GM18517 (cell line): ENCODE measurements around the gene CAST.

ENCODE experiments used
- ATAC-seq: cut with Tn5 transposase; IDR thresholded peaks from one replicate; pipeline ENCODE4 v1.9.1; 2021; ENCODE audit warnings: mild to moderate bottlenecking, moderate library complexity; ENCODE audit not compliant: unreplicated experiment

CAST gene

DNA sequence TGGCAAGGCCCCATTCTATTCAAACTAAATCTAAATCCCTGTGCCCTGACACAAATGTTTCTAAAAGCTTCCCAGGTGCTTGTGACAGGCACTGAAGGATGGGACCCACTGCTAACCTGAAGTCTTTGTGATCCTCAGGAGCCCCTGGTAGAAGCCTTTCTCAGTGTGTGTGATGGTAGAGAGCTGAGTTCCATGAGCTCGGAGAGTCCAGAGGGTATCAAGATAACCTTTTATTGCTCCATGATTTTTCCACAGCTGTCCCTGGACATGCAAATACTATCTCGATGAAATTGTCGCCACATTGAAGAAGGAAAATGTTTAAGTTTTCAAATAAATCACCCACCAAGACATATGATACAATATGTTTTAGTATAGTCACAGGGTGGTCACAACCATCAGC, 7.7 kb downstream of the CAST start:
- no peak for ATAC-seq

DNA sequence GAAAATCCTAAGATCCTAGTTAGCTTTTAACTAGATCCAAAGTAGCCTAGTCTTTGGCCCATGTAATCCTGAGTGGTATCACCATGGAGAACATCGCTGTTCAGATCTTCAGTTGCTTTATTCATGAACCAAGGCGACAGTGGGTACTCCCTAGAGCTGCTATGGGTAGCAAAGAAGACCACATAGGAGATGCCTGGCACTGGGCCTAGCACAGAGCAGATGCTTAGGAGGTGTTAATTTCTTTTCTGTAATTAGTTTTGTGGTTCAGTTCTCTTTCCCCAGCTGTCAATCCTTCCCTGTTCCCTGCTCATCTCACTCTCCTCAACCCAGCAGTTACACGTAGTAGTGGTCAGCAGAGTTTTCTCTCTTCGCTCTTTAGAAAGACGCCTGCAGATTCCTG, 9.3 kb downstream of the CAST start:
- ATAC-seq = no peak

DNA sequence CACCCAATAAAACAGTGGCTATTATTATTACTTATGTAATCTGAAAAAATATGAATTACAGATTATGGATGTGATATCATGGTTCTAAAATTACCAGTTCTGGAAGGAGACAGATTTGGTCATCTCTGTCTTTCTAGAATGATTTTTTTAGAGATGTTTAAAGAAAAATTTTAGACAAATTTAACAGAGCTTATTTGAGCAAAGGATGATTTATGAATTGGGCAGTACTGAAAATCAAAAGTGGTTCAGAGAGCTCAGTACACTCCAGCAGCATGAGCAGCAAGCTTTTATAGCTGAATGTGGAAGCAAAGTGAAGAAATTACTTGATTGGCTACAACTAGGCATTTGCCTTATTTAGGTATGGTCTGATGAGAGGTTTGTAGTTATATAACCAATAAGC, 11.0 kb downstream of the CAST start:
- ATAC-seq = no peak

DNA sequence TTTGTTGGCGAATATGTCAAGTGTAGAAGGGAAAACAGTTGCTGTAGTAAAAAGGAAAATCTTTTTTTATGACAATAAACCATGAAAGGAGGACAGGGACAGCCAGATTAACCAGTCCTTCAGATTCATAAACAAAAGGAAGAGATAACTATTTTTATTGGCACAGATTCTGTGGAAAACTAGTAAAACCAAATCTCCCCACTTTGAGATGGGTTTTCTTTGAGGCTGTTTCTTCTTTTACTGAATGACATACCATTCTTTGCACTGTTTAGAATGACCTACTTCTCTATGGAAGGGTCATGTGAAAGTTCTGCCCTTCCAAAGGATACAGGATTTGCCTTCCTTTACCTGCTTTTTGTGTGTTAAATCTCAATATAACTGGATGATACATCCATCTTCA, 13.7 kb downstream of the CAST start:
- no peak for ATAC-seq

DNA sequence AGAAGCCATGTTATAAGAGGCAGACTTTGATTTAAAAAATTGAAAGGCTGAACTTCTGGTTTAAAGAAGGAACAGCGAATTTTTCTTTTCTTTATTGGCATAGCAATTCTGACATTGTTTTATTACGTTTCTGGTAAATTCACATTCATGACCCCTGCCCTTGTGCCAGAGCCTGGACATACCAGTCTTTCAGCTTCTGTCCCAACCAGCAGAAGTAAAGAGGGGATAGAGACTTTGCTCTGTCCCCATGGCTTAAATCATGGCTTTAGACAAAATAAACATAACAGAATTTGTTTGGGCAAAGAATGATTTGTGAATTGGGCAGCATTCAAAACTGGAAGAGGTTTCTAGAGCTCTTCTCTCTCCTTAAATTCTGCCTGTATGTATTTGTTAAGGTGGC, 15.3 kb downstream of the CAST start:
- ATAC-seq = no peak

DNA sequence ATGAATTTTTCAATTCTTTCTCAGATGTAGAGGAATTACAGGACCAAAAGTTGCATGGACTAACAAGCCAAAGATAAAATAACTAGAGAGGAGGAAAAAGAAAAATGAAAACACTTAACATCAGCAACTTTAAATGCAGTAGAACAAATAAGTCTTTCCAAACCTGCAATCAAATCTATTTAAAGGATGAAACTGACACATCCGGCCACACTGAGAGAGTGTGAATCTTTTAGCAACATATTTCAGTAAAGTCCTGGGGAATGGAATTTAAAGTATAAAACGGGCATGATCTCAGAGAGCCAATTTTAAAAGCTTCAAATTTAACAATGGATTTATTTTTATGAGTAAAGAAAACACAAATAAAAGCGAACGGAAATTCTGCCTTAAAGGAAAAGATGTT, 17.1 kb downstream of the CAST start:
- no peak for ATAC-seq

DNA sequence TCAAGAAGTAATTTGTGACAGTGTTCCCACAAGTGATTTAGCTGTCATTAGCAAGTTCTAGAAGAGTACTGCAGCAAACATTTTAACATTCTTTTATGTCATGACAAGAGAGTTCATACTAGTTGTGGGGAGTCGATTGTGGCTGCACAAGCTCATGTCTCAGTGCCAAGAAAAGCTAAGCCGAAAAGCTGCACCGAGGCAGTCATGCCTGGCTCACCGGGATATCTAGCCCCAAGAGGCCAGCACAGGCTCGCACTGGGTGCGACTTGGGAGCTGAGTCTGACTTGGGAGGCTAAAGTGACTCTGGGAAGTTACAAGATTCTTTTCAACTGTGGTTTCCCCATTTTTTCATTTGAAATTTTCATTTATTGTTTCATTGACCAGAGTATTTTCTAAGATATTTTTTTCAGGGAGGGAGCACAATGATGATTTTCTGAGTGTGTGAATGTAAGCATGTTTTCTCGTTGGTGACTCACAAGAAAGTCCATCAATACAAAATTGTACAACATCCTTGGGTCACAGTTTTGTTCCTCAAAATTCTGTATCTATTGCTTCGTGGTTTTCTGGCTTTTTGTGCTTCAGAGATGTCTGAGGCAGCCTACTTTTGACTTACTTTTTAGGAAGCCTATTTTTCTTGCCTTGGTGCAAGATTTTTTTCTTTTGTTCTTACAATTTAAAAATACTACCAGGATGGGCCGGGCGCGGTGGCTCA, 18.7 kb downstream of the CAST start:
- no peak for ATAC-seq

DNA sequence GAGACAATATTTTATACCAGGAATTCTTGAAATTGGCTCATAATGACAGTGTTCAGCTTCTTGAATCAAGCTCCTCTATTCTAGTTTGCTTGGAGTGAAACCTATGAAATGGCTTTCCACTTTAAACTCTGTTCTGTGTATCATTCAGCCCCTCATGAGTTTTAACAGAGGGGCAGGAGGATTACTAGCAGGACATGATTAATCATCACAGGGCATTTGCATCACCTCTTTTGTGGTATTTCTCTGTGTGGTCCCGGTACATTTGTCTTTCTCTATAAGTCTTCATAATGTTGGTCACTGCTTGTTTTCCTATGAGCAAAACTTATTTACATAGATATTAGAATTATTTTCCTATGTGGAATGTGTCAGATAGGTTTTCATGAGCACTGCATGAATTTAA, 21.2 kb downstream of the CAST start:
- no peak for ATAC-seq

DNA sequence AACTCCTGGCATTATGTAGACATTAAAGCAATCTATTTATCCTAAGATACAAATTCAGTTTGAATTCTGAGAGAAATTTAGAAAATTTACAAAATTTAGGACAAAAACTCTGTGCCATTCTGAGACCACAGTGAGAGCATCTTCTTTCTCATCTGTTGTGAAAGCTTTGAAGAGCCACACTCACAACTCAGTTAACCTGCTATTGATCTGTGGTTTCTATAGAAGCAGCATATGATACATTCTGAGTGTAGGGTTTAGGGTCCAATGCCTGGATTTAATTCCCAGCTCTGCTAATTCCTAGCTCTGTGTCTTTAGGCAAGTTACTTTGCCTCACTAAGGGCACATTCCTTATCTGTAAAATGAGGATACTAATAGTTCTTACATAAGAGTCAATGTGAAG, 21.6 kb downstream of the CAST start:
- no peak for ATAC-seq

DNA sequence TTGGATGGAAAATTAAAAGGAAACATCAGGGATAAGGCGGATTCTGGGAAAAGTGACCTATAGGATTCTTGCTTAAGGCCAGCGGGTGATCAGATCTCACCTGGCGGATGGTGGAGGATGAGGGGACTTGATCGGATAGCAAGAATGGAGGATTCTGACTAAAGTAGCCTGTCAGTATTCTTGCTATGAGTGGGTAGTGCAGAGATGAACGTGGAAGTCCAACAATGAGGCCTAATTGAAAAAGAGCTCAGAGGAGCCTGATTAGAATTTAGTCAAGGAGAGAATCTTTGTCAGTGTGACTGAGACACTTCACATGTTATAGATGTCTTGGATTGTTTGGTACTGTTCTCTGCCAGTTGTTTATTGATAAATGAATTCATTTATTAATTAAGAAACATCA, 24.9 kb downstream of the CAST start:
- ATAC-seq = no peak

DNA sequence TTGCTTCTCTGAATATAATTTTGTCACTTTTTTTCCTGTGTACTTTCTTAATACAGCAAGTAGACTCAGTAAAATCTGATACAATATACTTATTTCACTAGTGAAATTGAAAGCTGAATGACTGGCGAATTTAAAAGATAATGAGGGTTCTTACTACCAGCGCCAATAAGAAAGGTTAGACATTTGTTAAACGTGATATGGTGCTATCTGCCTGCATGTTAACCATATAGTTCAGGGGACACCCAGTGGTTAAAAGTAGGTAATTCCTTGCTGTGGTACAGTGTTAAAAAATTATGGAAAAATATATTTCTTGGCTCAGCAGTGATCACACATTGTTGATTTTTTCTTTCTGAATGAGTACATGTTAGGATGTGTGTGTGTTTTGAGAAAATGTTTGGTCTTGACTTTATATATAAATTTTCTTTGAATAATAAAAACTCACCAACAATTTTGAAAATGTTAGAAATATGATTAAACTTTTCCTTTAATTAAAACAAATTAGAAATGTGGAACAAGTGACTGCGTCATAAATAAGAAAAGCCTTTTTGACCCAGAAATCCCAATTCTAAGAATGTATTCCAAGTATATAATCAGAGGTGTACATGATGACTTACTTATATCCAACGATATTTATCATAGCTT, 25.8 kb downstream of the CAST start:
- ATAC-seq = peak; percentile 63

DNA sequence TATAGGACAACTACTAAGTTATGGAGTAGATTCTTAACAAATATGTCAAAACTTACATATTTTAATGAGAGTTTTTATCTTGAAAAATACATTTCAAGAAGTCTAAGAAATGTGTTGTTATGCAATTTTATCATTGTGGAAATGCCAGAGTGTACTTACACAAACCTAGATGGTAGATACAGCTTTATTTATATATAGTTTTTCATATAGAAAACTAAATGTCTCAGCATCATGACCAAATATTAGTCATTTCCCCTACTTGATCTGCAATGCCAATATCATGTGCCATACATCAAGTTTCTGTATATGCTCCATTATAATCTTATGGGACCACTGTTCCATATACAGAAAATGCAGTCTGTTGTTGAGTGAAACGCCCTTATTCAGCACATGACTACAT, 28.7 kb downstream of the CAST start:
- no peak for ATAC-seq

DNA sequence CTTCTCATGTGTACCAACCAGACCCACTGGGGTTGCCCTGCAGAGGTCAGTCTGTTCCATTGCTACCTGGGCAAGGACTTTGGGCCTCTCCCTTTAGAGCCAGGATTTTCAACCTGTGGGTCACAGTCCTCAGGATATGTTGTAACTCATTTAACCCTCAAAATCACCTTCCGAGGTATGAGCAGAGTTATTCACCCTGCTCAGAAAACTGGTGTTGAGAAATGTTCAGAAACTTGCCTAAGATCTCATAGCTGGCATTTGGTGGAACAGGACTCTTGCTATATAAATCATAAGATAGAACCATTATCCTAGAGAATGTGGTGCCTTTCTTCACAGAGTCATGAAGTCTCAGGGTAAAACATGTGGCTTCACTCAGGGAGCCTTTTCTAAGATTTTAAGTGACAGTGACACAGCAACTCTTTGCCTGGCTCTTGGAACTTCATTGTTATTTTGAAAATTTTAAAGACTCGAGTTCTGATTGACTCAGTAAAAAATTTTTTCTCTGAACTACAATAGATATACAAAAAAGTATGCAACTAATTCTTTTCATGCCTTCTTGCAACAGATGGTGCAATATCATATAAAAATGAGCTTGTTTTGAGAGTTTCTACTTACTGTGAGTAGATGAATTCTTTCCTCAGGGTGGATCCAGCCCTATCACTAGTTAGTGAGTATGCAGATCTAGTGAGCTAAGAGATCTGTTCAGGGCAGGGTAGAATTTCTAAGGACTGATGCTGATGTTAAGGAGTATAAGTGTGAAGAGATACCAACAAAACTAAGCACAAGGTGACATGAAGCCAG, 29.5 kb downstream of the CAST start:
- ATAC-seq = no peak

DNA sequence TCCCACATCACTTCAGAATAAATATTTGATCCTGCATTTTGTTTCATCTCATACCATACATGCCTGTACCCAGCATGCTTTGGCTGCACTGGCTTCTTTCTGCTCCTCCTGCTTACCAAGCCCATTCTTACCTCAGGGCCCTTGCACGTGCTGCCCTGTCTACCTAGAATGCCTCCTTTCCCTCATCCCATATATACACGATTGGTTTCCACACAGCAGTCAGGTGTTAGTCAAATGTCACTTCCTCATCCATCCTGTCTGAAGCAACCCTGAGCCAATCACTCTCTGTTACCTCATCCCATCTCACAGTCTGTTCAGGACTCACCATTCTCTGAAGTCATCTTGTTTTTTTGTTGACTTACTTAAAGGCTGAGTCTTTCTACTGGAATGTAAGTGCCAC, 30.3 kb downstream of the CAST start:
- no peak for ATAC-seq

DNA sequence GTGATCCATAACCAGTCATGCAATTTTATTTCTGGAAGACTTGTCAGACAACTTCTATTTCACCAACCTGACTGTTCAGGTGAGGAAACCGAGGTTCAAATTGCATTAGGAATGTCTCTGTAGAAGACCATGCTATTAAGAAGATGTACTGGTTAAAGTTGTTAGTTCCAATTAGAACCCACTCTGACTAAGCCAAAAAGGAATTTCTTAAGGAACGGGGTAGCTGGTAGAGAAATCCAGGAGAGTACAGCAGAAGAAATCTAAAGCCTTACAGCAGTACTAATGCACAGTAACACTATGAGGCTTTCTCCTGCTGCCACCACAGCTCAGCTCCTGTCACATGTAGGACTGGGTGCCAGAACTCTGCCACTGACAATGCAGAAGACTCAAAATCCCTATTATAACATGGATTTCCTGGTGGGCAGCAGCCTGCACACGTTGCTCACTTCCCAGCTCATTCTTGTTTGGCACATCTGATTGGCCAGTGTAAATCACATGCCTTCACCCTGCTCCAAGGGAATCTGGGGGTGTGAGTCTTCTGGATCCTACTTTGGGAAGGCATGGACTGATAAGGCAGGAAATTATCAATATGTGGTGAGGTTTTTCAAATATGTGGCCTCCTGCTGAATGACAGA, 37.1 kb downstream of the CAST start:
- no peak for ATAC-seq

DNA sequence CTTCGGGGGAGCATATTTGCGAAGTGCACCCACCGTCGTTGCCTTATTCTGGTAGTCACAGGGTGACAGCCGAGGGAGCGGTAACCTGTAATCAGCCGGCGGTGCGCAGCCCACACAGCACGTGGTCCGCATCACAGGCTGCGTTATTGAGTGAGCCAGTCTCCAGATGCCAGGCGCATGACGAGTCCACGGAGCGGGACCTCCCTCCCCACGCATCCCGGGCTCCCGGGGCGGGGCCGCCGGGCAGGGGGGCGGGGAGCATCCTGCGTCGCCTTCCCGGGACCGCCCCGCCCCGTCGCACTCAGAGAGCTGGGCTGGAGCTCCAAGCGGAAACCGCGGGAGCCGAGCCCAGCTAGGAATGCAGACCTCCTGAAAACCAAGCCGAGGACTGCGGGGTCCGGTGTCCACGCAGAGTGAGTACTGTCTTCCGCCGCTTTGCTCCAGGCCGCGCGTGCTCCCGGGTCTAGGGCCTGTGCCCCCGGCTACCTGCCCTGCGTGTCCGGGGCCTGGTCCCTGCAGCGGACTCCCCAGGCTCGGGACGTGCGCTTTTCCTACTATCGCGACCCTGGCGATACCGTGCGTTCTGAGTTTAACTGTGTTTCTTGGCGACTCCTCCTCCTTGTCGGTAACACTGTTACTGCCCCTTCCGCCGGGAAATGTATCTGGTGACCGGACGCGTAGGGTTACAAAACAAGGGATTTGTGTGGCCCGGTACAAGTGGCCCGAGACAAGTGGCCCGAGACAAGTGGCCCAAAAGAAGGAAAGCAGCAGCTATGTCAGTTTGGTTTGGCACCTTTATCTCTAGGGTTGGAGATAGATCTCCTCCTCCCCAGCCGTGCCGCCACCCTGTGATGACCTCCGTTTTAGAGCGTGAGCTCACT, 40.6 kb downstream of the CAST start:
- peak; percentile 56 for ATAC-seq

DNA sequence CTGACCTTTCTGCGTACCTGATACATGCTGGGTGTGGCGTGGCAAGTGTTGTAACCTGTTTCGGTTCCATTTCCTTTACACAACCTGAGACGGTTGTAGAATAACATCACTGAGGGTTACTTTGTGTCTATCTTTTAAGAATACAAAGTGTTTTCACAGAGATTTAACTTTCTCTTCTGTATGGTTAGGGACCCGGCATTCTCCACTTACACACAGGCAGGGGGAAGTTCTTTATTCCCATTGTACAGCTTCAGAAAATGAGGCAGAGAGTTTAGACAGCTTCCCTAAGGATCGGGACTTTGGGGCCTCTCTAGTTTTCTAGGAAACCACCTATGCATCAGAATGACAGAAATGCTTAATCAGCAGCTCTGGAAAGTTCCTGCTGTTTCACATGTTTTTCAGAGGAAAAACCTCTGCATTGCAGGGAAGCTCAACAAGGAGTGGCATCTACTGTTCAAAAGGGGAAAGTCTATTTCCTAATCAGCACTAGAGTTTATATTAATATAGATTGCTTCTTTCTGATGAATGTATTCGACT, 41.3 kb downstream of the CAST start:
- ATAC-seq = peak; percentile 81

DNA sequence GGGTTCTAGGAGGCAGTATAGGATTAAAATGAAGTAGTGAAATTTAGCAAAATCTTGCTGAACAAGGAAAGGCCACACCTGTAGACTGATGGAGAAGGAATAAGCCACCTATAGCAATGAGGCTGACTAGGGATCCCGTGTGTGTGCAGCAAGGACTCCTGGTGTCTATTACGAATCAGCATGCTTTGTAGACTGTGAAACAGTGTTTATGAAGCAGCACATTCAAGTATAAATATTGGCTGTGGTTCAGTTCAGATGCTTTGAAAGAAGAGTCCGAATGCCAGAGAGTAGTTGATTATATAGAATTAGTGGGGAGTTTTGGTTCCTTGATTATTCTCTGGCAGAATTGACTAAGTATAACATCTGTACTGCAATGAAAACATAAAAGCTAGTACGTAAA, 41.8 kb downstream of the CAST start:
- ATAC-seq = no peak

DNA sequence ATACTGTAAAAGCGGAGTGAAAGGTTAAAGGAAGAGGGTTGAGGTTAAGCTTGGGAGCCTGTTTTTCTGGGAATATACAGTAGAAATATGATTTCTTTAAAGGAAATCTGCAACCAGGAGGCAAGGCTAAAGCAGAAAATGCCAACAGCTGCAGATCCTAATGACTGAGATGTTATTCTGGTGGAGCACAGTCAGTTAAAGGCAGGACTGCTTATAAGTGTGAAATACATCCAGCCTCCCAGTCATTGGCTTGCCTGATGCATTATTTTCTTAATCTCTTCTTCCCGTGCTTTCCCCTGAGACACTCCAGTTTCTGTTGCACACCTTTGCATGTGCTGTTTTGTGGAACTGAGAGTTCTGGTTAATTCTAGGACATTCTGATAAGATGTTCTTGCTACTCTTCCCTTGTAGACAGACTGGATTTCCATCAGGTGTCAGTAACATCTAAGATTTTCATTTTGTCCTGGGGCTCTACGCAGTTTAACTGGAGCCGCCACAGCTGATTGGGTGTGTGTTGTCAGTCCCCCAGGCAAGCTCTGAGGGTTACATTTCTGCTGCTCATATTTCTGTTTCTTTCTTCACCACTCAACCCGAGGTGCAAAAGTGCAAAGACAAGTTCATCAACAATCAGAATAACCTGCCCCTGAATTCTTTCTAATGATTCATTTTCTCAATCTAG, 44.4 kb downstream of the CAST start:
- no peak for ATAC-seq

DNA sequence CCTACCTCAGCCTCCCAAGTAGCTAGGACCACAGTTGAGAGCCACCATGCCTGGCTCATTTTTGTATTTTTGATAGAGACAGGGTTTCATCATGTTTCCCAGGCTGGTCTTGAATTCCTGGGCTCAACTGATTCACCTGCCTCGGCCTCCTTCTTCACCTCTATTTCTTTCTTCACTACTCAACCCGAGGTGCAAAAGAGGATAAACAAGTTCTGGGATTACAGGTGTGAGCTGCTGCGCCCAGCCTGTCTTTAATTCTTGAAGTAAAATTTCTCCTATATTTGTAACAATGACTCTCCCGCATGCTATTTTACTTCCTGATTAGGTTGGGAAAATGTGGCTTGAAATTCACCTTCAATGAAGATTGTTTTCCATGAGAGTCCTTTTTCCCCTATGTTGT, 46.4 kb downstream of the CAST start:
- ATAC-seq = no peak
